ENCODE measurements around the gene PDE6G. TPM values are rescaled to one million over a fixed set of nuclear protein-coding genes. Genes with fewer than 3 reads are reported as not detected.

The PDE6G gene
- total RNA-seq, 4 donors from 2014 or later = not detected

- WGBS, 2 donors = 80 to 93% methylated on average over 8 to 15 of the region's 16 CpGs
- no peak for DNase-seq
These were observed 44.0 kb downstream of the PDE6G start for GRCh38 chr17:81612172-81612970.

GRCh38 chr17:81609541-81610311 lies 46.6 kb downstream of the PDE6G start:
- Histone ChIP-seq H3K4me1 (peaks cover 0 to 5% (median 4%) of the 10 kb centered on the region in 3 donors), H3K27me3 (no peaks in the 10 kb centered on the region), H3K4me3 (no peak overlapping the region), H3K27ac (no peak overlapping the region), H3K36me3 (peaks cover 17 to 98% (median 45%) of the 10 kb centered on the region in 3 donors), H3K9me3 (no peaks in the 10 kb centered on the region)
- intact Hi-C loops (cut with DNase I) = no loop called here
- DNase-seq = no peak
- TF ChIP-seq POLR2A (IDR thresholded peaks at IDR 0.05) = no peak
- TF ChIP-seq CTCF (IDR thresholded peaks at IDR 0.05) = no peak
- 84 to 94% methylated on average over 18 to 19 of the region's 19 CpGs for WGBS, 2 donors

More at GRCh38 chr17:81612172-81612970, 44.0 kb downstream of the PDE6G start:
- Histone ChIP-seq H3K4me1 (peaks cover 0 to 10% (median 4%) of the 10 kb centered on the region in 3 donors), H3K27me3 (no peaks in the 10 kb centered on the region), H3K36me3 (peaks cover 16 to 98% (median 33%) of the 10 kb centered on the region in 3 donors), H3K4me3 (no peak overlapping the region), H3K27ac (no peak overlapping the region), H3K9me3 (no peaks in the 10 kb centered on the region)
- intact Hi-C loops (cut with DNase I) = no loop called here
- TF ChIP-seq POLR2A (IDR thresholded peaks at IDR 0.05) (no peak), CTCF (IDR thresholded peaks at IDR 0.05) (no peak)

GRCh38 chr17:81608605-81609004 lies 47.7 kb downstream of the PDE6G start:
- no peak for DNase-seq
- Histone ChIP-seq H3K27me3 (no peaks in the 10 kb centered on the region), H3K27ac (no peak overlapping the region), H3K9me3 (no peaks in the 10 kb centered on the region), H3K36me3 (peaks cover 28 to 98% (median 56%) of the 10 kb centered on the region in 3 donors), H3K4me1 (no peaks in the 10 kb centered on the region), H3K4me3 (no peak overlapping the region)
- TF ChIP-seq POLR2A (IDR thresholded peaks at IDR 0.05) = no peak
- WGBS, 2 donors = 80 to 93% methylated on average over 13 of the region's 13 CpGs
- intact Hi-C loops (cut with DNase I) = no loop called here

GRCh38 chr17:81608082-81608481 lies 48.3 kb downstream of the PDE6G start:
- Histone ChIP-seq H3K27me3 (no peaks in the 10 kb centered on the region), H3K9me3 (no peaks in the 10 kb centered on the region), H3K4me1 (no peaks in the 10 kb centered on the region), H3K27ac (no peak overlapping the region), H3K36me3 (peaks cover 28 to 98% (median 54%) of the 10 kb centered on the region in 3 donors), H3K4me3 (no peak overlapping the region)
- no peak for DNase-seq
- intact Hi-C loops (cut with DNase I) = no loop called here
- WGBS, 2 donors = 86 to 94% methylated on average over 3 of the region's 4 CpGs
- no peak for TF ChIP-seq CTCF (IDR thresholded peaks at IDR 0.05)

- TF ChIP-seq POLR2A (IDR thresholded peaks at IDR 0.05) = no peak
- no peak for TF ChIP-seq CTCF (IDR thresholded peaks at IDR 0.05)
- Histone ChIP-seq H3K27me3 (no peaks in the 10 kb centered on the region), H3K36me3 (peaks cover 24 to 98% (median 49%) of the 10 kb centered on the region in 3 donors), H3K4me1 (no peaks in the 10 kb centered on the region), H3K9me3 (no peaks in the 10 kb centered on the region), H3K27ac (no peak overlapping the region), H3K4me3 (no peak overlapping the region)
- DNase-seq = no peak
- intact Hi-C loops (cut with DNase I) = no loop called here
- 77 to 81% methylated on average over 6 of the region's 6 CpGs for WGBS, 2 donors
These were observed 48.9 kb downstream of the PDE6G start for GRCh38 chr17:81607431-81607830.
